HFFc6 (cell line): ENCODE data around the gene TRIM54. TPM values are rescaled to one million over a fixed set of nuclear protein-coding genes. Genes with fewer than 3 reads are reported as not detected.
"Not testable (repeated sequence)": the region's sequence is repeated elsewhere in the genome, so short reads cannot be mapped to it uniquely, and the experiment has no call there.

ENCODE experiments used
- DNase-seq: peaks from one replicate; pipeline ENCODE4 v3.0.0-alpha.2; 2018
- H3K27ac Mint-ChIP-seq: 2 replicates; pipeline ENCODE4 v1.8.0; 2020; ENCODE audit warnings: mild to moderate bottlenecking, mixed read lengths
- H3K27me3 Mint-ChIP-seq: 2 replicates; pipeline ENCODE4 v1.8.0; 2021; ENCODE audit warnings: mild to moderate bottlenecking, moderate library complexity, mixed read lengths; ENCODE audit not compliant: insufficient read depth
- H3K36me3 Mint-ChIP-seq: 2 replicates; pipeline ENCODE4 v1.8.0; 2021; ENCODE audit warnings: low read depth, mixed read lengths
- H3K4me1 Mint-ChIP-seq: 2 replicates; pipeline ENCODE4 v1.8.0; 2020; ENCODE audit warnings: low read depth, mixed read lengths
- H3K4me3 Mint-ChIP-seq: 2 replicates; pipeline ENCODE4 v1.8.0; 2020; ENCODE audit warnings: mild to moderate bottlenecking, moderate library complexity, mixed read lengths
- H3K9me3 Mint-ChIP-seq: 2 replicates; pipeline ENCODE4 v1.8.0; 2020; ENCODE audit warnings: mild to moderate bottlenecking, mixed read lengths
- CTCF ChIP-seq: fragments of 200-600 bp; sonication (generic); IDR thresholded peaks from 2 replicates; pipeline ENCODE4 v1.5.0; 2021; ENCODE audit warnings: antibody characterized with exemption, mild to moderate bottlenecking
- total RNA-seq, 6 experiments: library from RNA; stranded (reverse); fragmentation: NEBNext Ultra II Directional; extraction: Animal tissue kit (Norgen Biotek cat#: 25700); gene quantifications; 2 replicates in 1 of 6; 3 replicates in 5 of 6; pipeline ENCODE4 v1.2.3, GENCODE V29; 2021

TRIM54 gene
- total RNA-seq, 6 experiments from 2014 or later: not detected

DNA sequence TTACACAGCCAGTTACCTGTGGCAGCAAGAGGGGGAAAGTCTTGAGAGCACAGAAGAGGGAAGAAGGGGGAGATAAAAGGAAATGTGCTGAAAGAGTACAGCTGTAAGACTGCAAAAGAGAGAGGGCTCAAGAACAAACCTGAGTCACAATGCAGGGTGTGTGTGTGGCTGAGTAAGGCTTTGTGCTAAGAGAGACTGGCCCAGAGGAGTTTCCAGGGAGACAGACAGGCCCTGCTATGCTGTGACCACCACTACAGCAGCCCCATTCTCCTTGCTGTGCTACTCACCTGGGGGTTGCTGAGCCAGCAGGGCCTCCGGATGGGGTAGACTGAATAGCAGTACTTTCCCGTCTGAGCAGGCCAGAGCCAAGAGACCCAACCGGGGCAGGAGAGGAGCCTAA lies 53.1 kb downstream of the TRIM54 start:
- no peak for DNase-seq
- no peak for TF ChIP-seq CTCF
- H3K27ac Mint-ChIP-seq: no peak overlapping the region

DNA sequence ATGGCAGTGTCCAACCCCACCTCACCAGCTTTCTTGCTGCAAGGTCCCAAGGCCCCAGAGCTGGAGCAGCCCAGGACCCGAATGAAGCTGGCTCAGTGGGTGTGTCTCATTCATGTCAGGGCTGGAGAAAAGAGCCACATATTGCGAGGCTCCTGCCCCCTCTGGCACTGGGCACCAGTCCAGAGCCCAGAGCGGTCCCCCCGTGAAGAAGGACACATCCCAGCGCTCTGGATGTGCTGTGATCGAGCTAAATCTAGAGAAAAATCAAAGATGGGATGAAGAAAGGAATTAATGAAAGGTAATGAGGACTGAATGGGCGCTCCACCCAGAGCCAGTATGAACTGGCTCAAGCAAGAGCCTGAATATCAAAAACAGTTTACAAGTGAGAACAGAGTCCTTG lies 53.9 kb downstream of the TRIM54 start:
- H3K9me3 Mint-ChIP-seq: no peaks in the 10 kb centered on the region
- no peaks in the 10 kb centered on the region for H3K4me1 Mint-ChIP-seq
- no peak for TF ChIP-seq CTCF
- H3K27me3 Mint-ChIP-seq: no peaks in the 10 kb centered on the region; the same call in 1 of the 2 replicates
- H3K36me3 Mint-ChIP-seq: peaks cover 18% of the 10 kb centered on the region
- no peak for DNase-seq
- H3K27ac Mint-ChIP-seq: no peak overlapping the region
- H3K4me3 Mint-ChIP-seq: no peak overlapping the region

More for the DNA sequence above, 53.1 kb downstream of the TRIM54 start:
- no peaks in the 10 kb centered on the region for H3K4me1 Mint-ChIP-seq
- no peak overlapping the region for H3K4me3 Mint-ChIP-seq
- H3K36me3 Mint-ChIP-seq: peaks cover 14% of the 10 kb centered on the region
- H3K9me3 Mint-ChIP-seq: no peaks in the 10 kb centered on the region
- H3K27me3 Mint-ChIP-seq: no peaks in the 10 kb centered on the region

DNA sequence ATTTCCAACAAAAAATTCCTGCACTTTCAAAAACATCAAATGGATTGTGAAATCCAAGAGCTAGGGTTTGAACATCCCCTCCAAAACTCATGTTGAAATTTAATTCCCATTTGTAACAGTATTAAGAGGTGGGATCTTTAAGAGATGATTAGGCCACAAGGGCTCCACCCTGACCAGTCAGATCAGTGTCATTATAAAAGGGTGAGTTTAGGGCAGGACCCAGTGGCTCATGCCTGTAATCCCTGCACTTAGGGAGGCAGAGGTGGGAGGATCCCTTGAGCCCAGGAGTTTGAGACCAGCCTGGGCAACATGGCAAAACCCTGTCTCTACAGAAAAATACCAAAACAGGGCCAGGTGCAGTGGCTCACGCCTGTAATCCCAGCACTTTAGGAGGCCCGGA lies 65.4 kb downstream of the TRIM54 start:
- Mint-ChIP-seq H3K27me3 (no peaks in the 10 kb centered on the region), H3K4me3 (no peak overlapping the region), H3K36me3 (no peaks in the 10 kb centered on the region; the same call in 1 of the 2 replicates), H3K9me3 (no peaks in the 10 kb centered on the region), H3K27ac (no peak overlapping the region), H3K4me1 (peaks cover 9% of the 10 kb centered on the region; the same call in 1 of the 2 replicates)
- DNase-seq: no peak
- no peak for TF ChIP-seq CTCF

DNA sequence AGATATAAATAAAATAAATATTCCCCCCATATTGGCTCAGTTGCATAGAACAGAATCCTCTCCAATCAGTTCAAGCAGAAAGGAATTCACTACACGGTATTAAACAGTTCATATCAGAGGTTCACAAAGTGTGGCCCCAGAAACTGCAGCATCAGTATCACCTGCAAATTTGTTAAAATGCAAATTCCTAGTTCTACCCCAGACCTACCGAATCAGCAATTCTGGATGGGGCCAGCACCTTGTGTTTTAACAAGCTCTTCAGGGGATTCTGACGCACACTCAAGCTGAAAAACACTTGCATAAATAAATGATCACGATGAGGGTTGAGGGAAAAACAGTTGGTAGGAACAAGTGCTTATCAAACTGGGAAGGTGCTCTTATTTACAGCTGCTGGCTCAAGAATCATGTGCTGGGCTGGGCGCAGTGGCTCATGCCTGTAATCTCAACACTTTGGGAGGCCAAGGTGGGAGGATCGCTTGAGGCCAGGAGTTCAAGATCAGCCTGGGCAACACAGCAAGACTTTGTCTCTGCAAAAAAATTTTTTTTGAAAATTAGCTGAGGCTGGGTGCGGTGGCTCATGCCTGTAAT lies 68.0 kb downstream of the TRIM54 start:
- Mint-ChIP-seq H3K36me3 (no peaks in the 10 kb centered on the region; the same call in 1 of the 2 replicates), H3K27me3 (no peaks in the 10 kb centered on the region; the same call in 1 of the 2 replicates), H3K4me3 (no peak overlapping the region), H3K4me1 (peaks cover 25% of the 10 kb centered on the region), H3K27ac (no peak overlapping the region), H3K9me3 (no peaks in the 10 kb centered on the region)
- DNase-seq: no peak
- no peak for TF ChIP-seq CTCF

- no peaks in the 10 kb centered on the region for H3K9me3 Mint-ChIP-seq
- no peak overlapping the region for H3K4me3 Mint-ChIP-seq
- H3K36me3 Mint-ChIP-seq: peaks cover 2% of the 10 kb centered on the region
- H3K27ac Mint-ChIP-seq: no peak overlapping the region; the same call in 1 of the 2 replicates
- H3K4me1 Mint-ChIP-seq: peaks cover 34% of the 10 kb centered on the region
- DNase-seq: no peak
- no peak for TF ChIP-seq CTCF
- H3K27me3 Mint-ChIP-seq: peaks cover 3% of the 10 kb centered on the region
Observed at GRCh38 chr2:27351802-27352598, 69.8 kb downstream of the TRIM54 start.

GRCh38 chr2:27353386-27353761 lies 71.1 kb downstream of the TRIM54 start:
- not testable (repeated sequence) for H3K27me3 Mint-ChIP-seq, DNase-seq, H3K9me3 Mint-ChIP-seq, H3K4me3 Mint-ChIP-seq, H3K36me3 Mint-ChIP-seq, H3K27ac Mint-ChIP-seq
- peaks cover 44% of the 10 kb centered on the region for H3K4me1 Mint-ChIP-seq
